ENCODE results near the gene ST3GAL5. TPM values are rescaled to one million over a fixed set of nuclear protein-coding genes. Genes with fewer than 3 reads are reported as not detected.

Gene ST3GAL5
- total RNA-seq, 1 experiment from 2014 or later = 3.8 TPM

GRCh38 chr2:85796046-85796340 lies 92.8 kb downstream of the ST3GAL5 start:
- TF ChIP-seq CTCF (IDR thresholded peaks at IDR 0.05; ENCODE audit: unreplicated experiment) = no peak
- Mint-ChIP-seq H3K9me3 (ENCODE audit: low read depth, unreplicated experiment) (no peaks in the 10 kb centered on the region), H3K4me1 (ENCODE audit: low read depth, unreplicated experiment) (peaks cover 35% of the 10 kb centered on the region), H3K27me3 (ENCODE audit: unreplicated experiment) (peaks cover 7% of the 10 kb centered on the region), H3K27ac (ENCODE audit: unreplicated experiment) (no peak overlapping the region), H3K36me3 (ENCODE audit: insufficient read depth, unreplicated experiment) (no peaks in the 10 kb centered on the region), H3K4me3 (ENCODE audit: low read depth, unreplicated experiment) (no peak overlapping the region)
- no TSS peak for BruUV-seq (replicated peaks)
- intact Hi-C loops (cut with micrococcal nuclease; ENCODE audit: unreplicated experiment) = no loop called here
- CTCF ChIA-PET = interaction anchor here (1.5 kb wide), 1 partner anchor 24 kb away, joined by 7 read pairs; no protein-coding TSS in a partner anchor
- DNase-seq = no peak

GRCh38 chr2:85795331-85796045 lies 93.3 kb downstream of the ST3GAL5 start:
- no peak overlapping the region for H3K4me3 Mint-ChIP-seq (ENCODE audit: low read depth, unreplicated experiment)
- peaks cover 34% of the 10 kb centered on the region for H3K4me1 Mint-ChIP-seq (ENCODE audit: low read depth, unreplicated experiment)
- no peak for DNase-seq
- no peak overlapping the region for H3K27ac Mint-ChIP-seq (ENCODE audit: unreplicated experiment)
- CTCF ChIA-PET = interaction anchor here (1.5 kb wide), 1 partner anchor 24 kb away, joined by 7 read pairs; no protein-coding TSS in a partner anchor
- BruUV-seq (replicated peaks) = no TSS peak
- no peaks in the 10 kb centered on the region for H3K9me3 Mint-ChIP-seq (ENCODE audit: low read depth, unreplicated experiment)
- H3K27me3 Mint-ChIP-seq (ENCODE audit: unreplicated experiment) = peaks cover 12% of the 10 kb centered on the region
- intact Hi-C loops (cut with micrococcal nuclease; ENCODE audit: unreplicated experiment) = no loop called here
- TF ChIP-seq CTCF (IDR thresholded peaks at IDR 0.05; ENCODE audit: unreplicated experiment) = no peak
- H3K36me3 Mint-ChIP-seq (ENCODE audit: insufficient read depth, unreplicated experiment) = no peaks in the 10 kb centered on the region

- H3K9me3 Mint-ChIP-seq (ENCODE audit: low read depth, unreplicated experiment) = no peaks in the 10 kb centered on the region
- no peak for TF ChIP-seq CTCF (IDR thresholded peaks at IDR 0.05; ENCODE audit: unreplicated experiment)
- intact Hi-C loops (cut with micrococcal nuclease; ENCODE audit: unreplicated experiment) = no loop called here
- no TSS peak for BruUV-seq (replicated peaks)
- no peak overlapping the region for H3K4me3 Mint-ChIP-seq (ENCODE audit: low read depth, unreplicated experiment)
- peaks cover 26% of the 10 kb centered on the region for H3K4me1 Mint-ChIP-seq (ENCODE audit: low read depth, unreplicated experiment)
- H3K27me3 Mint-ChIP-seq (ENCODE audit: unreplicated experiment) = peaks cover 21% of the 10 kb centered on the region
- no peak for DNase-seq
- H3K36me3 Mint-ChIP-seq (ENCODE audit: insufficient read depth, unreplicated experiment) = no peaks in the 10 kb centered on the region
- no peak overlapping the region for H3K27ac Mint-ChIP-seq (ENCODE audit: unreplicated experiment)
- CTCF ChIA-PET = interaction anchor here (1.5 kb wide), 1 partner anchor 23 kb away, joined by 7 read pairs; no protein-coding TSS in a partner anchor
Observed at GRCh38 chr2:85794491-85795121, 94.2 kb downstream of the ST3GAL5 start.

GRCh38 chr2:85794038-85794441 lies 94.8 kb downstream of the ST3GAL5 start:
- Mint-ChIP-seq H3K27ac (ENCODE audit: unreplicated experiment) (no peak overlapping the region), H3K9me3 (ENCODE audit: low read depth, unreplicated experiment) (no peaks in the 10 kb centered on the region), H3K4me3 (ENCODE audit: low read depth, unreplicated experiment) (no peak overlapping the region), H3K36me3 (ENCODE audit: insufficient read depth, unreplicated experiment) (no peaks in the 10 kb centered on the region), H3K27me3 (ENCODE audit: unreplicated experiment) (peaks cover 26% of the 10 kb centered on the region), H3K4me1 (ENCODE audit: low read depth, unreplicated experiment) (peaks cover 20% of the 10 kb centered on the region)
- BruUV-seq (replicated peaks) = no TSS peak
- intact Hi-C loops (cut with micrococcal nuclease; ENCODE audit: unreplicated experiment) = no loop called here
- CTCF ChIA-PET = no interaction called here
- TF ChIP-seq CTCF (IDR thresholded peaks at IDR 0.05; ENCODE audit: unreplicated experiment) = no peak
- no peak for DNase-seq
